Ishikawa (cell line): Measurements from ENCODE around the gene AEN.

ENCODE experiments used
- CREB1 ChIP-seq: IDR thresholded peaks from 2 replicates; pipeline ENCODE4 v1.6.1; 2012; ENCODE audit warnings: low read depth
- EGR1 ChIP-seq: IDR thresholded peaks from 2 replicates; pipeline ENCODE4 v1.6.1; 2012
- EP300 ChIP-seq: IDR thresholded peaks from 2 replicates; pipeline ENCODE4 v1.6.1; 2012; ENCODE audit warnings: borderline replicate concordance
- RAD21 ChIP-seq: IDR thresholded peaks from 2 replicates; pipeline ENCODE4 v1.6.1; 2012; ENCODE audit warnings: low read depth
- TAF1 ChIP-seq: IDR thresholded peaks from 2 replicates; pipeline ENCODE4 v1.6.1; 2012; ENCODE audit warnings: low read depth, mild to moderate bottlenecking
- TEAD4 ChIP-seq: IDR thresholded peaks from 2 replicates; pipeline ENCODE4 v1.6.1; 2012
- YY1 ChIP-seq: IDR thresholded peaks from 2 replicates; pipeline ENCODE4 v1.6.1; 2012; ENCODE audit warnings: low read depth
- TF ChIP-seq, protein P1 (sequence below): IDR thresholded peaks from 2 replicates; pipeline ENCODE4 v1.6.1; 2012
- TF ChIP-seq, protein P2 (sequence below): IDR thresholded peaks from 2 replicates; pipeline ENCODE4 v1.6.1; 2012; ENCODE audit warnings: low read depth, mild to moderate bottlenecking

DNA sequence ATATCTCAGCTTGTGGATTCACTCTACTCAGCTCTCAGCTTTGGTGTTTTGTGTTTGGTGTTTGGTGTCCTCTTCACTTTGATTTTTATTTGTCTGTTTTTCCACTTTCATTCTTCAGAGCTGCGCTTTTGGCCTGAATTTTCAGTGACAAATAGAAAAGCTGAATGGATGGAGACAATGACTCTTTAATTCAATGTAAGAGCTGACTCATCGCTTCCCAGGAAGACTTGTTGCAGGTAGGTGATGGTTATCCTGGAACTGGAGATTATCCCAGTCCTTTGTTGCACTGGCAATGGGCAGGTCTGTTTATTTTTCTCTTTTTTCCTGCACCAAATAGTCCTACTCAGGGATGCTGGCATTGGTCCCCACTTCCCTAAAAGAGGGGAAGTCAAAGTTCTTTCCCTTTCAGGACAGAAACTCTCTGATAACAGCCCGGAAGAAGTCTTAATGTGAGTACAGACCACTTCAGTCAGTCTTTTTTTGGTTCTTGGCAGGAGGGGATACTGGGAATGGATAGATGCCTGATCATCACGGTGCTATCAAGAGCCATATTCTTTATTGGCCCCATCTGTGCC is 12.4 kb upstream of the AEN start:
- TF ChIP-seq TAF1 (no peak), YY1 (no peak), EGR1 (no peak), EP300 (no peak), CREB1 (no peak), TEAD4 (no peak), RAD21 (no peak)
- TF ChIP-seq, protein P1, sequence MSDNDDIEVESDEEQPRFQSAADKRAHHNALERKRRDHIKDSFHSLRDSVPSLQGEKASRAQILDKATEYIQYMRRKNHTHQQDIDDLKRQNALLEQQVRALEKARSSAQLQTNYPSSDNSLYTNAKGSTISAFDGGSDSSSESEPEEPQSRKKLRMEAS, result no peak
- TF ChIP-seq, protein P2, sequence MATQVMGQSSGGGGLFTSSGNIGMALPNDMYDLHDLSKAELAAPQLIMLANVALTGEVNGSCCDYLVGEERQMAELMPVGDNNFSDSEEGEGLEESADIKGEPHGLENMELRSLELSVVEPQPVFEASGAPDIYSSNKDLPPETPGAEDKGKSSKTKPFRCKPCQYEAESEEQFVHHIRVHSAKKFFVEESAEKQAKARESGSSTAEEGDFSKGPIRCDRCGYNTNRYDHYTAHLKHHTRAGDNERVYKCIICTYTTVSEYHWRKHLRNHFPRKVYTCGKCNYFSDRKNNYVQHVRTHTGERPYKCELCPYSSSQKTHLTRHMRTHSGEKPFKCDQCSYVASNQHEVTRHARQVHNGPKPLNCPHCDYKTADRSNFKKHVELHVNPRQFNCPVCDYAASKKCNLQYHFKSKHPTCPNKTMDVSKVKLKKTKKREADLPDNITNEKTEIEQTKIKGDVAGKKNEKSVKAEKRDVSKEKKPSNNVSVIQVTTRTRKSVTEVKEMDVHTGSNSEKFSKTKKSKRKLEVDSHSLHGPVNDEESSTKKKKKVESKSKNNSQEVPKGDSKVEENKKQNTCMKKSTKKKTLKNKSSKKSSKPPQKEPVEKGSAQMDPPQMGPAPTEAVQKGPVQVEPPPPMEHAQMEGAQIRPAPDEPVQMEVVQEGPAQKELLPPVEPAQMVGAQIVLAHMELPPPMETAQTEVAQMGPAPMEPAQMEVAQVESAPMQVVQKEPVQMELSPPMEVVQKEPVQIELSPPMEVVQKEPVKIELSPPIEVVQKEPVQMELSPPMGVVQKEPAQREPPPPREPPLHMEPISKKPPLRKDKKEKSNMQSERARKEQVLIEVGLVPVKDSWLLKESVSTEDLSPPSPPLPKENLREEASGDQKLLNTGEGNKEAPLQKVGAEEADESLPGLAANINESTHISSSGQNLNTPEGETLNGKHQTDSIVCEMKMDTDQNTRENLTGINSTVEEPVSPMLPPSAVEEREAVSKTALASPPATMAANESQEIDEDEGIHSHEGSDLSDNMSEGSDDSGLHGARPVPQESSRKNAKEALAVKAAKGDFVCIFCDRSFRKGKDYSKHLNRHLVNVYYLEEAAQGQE, result no peak
